GM19468 (cell line): ENCODE data around the gene TMEM217.

ENCODE experiments used
- ATAC-seq: cut with Tn5 transposase; IDR thresholded peaks from one replicate; pipeline ENCODE4 v1.9.1; 2021; ENCODE audit warnings: mild to moderate bottlenecking, moderate library complexity, moderate number of reproducible peaks; ENCODE audit not compliant: unreplicated experiment; ENCODE audit errors: extremely low read depth

TMEM217 gene

GRCh38 chr6:37251211-37251780, 6.6 kb downstream of the TMEM217 start:
- ATAC-seq, result no peak

GRCh38 chr6:37244430-37245310, 13.3 kb downstream of the TMEM217 start:
- ATAC-seq, result no peak

GRCh38 chr6:37243816-37244370, 14.1 kb downstream of the TMEM217 start:
- ATAC-seq, result no peak

GRCh38 chr6:37243131-37243815, 14.7 kb downstream of the TMEM217 start:
- ATAC-seq, result no peak

GRCh38 chr6:37242429-37243052, 15.4 kb downstream of the TMEM217 start:
- no peak for ATAC-seq

- ATAC-seq, result no peak
Measured at GRCh38 chr6:37241775-37242428, 16.0 kb downstream of the TMEM217 start.

- ATAC-seq, result no peak
Measured at GRCh38 chr6:37241131-37241530, 16.8 kb downstream of the TMEM217 start.

- peak; percentile 19 for ATAC-seq
Measured at GRCh38 chr6:37239950-37240713, 17.8 kb downstream of the TMEM217 start.

- ATAC-seq, result no peak
Measured at GRCh38 chr6:37239526-37239925, 18.4 kb downstream of the TMEM217 start.

- no peak for ATAC-seq
Measured at GRCh38 chr6:37238381-37238780, 19.6 kb downstream of the TMEM217 start.

GRCh38 chr6:37237789-37238188, 20.2 kb downstream of the TMEM217 start:
- no peak for ATAC-seq

- no peak for ATAC-seq
Measured at GRCh38 chr6:37236921-37237320, 21.0 kb downstream of the TMEM217 start.

- ATAC-seq, result no peak
Measured at GRCh38 chr6:37233541-37233940, 24.4 kb downstream of the TMEM217 start.

GRCh38 chr6:37232430-37233017, 25.4 kb downstream of the TMEM217 start:
- no peak for ATAC-seq

- no peak for ATAC-seq
Measured at GRCh38 chr6:37230104-37230503, 27.8 kb downstream of the TMEM217 start.

- ATAC-seq, result no peak
Measured at GRCh38 chr6:37225350-37226169, 32.4 kb downstream of the TMEM217 start.

- ATAC-seq, result no peak
Measured at GRCh38 chr6:37222992-37223391, 35.0 kb downstream of the TMEM217 start.
